ENCODE results near the gene INPP5A.

Gene INPP5A

GRCh38 chr10:132582771-132583170 is 45.2 kb downstream of the INPP5A start:
- no peak for DNase-seq (ENCODE audit: low read depth)

GRCh38 chr10:132583456-132583855 is 45.9 kb downstream of the INPP5A start:
- no peak for DNase-seq (ENCODE audit: low read depth)

- DNase-seq (ENCODE audit: low read depth), result no peak
Observed at GRCh38 chr10:132584081-132584480, 46.5 kb downstream of the INPP5A start.

- no peak for DNase-seq (ENCODE audit: low read depth)
Observed at GRCh38 chr10:132585732-132586722, 48.4 kb downstream of the INPP5A start.

GRCh38 chr10:132586739-132587138 is 49.2 kb downstream of the INPP5A start:
- DNase-seq (ENCODE audit: low read depth), result no peak

GRCh38 chr10:132587175-132587574 is 49.6 kb downstream of the INPP5A start:
- no peak for DNase-seq (ENCODE audit: low read depth)

- DNase-seq (ENCODE audit: low read depth), result no peak
Observed at GRCh38 chr10:132588301-132589013, 50.9 kb downstream of the INPP5A start.

- DNase-seq (ENCODE audit: low read depth), result no peak
Observed at GRCh38 chr10:132589015-132589414, 51.4 kb downstream of the INPP5A start.

GRCh38 chr10:132589681-132590080 is 52.1 kb downstream of the INPP5A start:
- no peak for DNase-seq (ENCODE audit: low read depth)

GRCh38 chr10:132590094-132590751 is 52.6 kb downstream of the INPP5A start:
- DNase-seq (ENCODE audit: low read depth), result no peak

GRCh38 chr10:132590752-132591121 is 53.1 kb downstream of the INPP5A start:
- DNase-seq (ENCODE audit: low read depth), result no peak

- DNase-seq (ENCODE audit: low read depth), result no peak
Observed at GRCh38 chr10:132591166-132591971, 53.8 kb downstream of the INPP5A start.

GRCh38 chr10:132592790-132593383 is 55.3 kb downstream of the INPP5A start:
- no peak for DNase-seq (ENCODE audit: low read depth)

GRCh38 chr10:132593389-132593788 is 55.8 kb downstream of the INPP5A start:
- DNase-seq (ENCODE audit: low read depth), result no peak

GRCh38 chr10:132593900-132594876 is 56.6 kb downstream of the INPP5A start:
- DNase-seq (ENCODE audit: low read depth), result no peak

- DNase-seq (ENCODE audit: low read depth), result no peak
Observed at GRCh38 chr10:132595021-132595420, 57.4 kb downstream of the INPP5A start.

- DNase-seq (ENCODE audit: low read depth), result no peak
Observed at GRCh38 chr10:132595854-132596253, 58.3 kb downstream of the INPP5A start.

- DNase-seq (ENCODE audit: low read depth), result no peak
Observed at GRCh38 chr10:132596742-132597279, 59.2 kb downstream of the INPP5A start.

- DNase-seq (ENCODE audit: low read depth), result no peak
Observed at GRCh38 chr10:132597654-132598053, 60.1 kb downstream of the INPP5A start.

Measured in stimulated activated CD8-positive, alpha-beta memory T cell treated with anti-CD3 and anti-CD28 coated beads, Interleukin-15, amount 100 ng/mL, for 24 hours (primary cell).